ENCODE measurements around the gene LMAN2L. TPM values are rescaled to one million over a fixed set of nuclear protein-coding genes. Genes with fewer than 3 reads are reported as not detected.

LMAN2L gene
- total and polyA plus RNA-seq, 4 donors: 6.4 to 15.1 (median 12.3) TPM

DNA sequence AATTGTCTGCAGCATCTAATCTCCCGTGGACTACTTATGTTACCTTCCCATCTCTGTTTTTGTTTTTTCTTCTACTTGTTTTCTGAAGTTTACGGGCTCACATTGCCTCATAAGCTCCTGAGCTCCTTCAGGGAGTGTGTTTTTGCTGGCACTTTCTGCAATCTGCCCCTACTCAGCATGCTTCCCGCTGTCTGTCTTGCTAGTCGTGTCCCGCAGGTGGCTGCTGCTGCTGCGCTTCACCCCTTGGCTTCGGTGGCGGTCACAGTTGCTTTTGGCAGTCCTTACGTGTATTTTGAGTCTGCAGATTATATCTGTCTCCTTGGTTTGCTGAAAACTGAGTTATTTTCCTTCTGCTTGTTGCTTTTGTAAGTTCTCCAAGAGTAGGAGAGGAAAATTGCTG is 60.0 kb downstream of the LMAN2L start:
- H3K9ac ChIP-seq (ENCODE audit: low read depth in 1 of 2, low read length in 2 of 2): no peak overlapping the region
- TF ChIP-seq, protein P1, sequence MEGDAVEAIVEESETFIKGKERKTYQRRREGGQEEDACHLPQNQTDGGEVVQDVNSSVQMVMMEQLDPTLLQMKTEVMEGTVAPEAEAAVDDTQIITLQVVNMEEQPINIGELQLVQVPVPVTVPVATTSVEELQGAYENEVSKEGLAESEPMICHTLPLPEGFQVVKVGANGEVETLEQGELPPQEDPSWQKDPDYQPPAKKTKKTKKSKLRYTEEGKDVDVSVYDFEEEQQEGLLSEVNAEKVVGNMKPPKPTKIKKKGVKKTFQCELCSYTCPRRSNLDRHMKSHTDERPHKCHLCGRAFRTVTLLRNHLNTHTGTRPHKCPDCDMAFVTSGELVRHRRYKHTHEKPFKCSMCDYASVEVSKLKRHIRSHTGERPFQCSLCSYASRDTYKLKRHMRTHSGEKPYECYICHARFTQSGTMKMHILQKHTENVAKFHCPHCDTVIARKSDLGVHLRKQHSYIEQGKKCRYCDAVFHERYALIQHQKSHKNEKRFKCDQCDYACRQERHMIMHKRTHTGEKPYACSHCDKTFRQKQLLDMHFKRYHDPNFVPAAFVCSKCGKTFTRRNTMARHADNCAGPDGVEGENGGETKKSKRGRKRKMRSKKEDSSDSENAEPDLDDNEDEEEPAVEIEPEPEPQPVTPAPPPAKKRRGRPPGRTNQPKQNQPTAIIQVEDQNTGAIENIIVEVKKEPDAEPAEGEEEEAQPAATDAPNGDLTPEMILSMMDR (IDR thresholded peaks at IDR 0.05; ENCODE audit: low read depth, low read length, missing input control): no peak
- TF ChIP-seq TAF1 (conservative IDR thresholded peaks at IDR 0.05): no peak
- TF ChIP-seq, protein P2, sequence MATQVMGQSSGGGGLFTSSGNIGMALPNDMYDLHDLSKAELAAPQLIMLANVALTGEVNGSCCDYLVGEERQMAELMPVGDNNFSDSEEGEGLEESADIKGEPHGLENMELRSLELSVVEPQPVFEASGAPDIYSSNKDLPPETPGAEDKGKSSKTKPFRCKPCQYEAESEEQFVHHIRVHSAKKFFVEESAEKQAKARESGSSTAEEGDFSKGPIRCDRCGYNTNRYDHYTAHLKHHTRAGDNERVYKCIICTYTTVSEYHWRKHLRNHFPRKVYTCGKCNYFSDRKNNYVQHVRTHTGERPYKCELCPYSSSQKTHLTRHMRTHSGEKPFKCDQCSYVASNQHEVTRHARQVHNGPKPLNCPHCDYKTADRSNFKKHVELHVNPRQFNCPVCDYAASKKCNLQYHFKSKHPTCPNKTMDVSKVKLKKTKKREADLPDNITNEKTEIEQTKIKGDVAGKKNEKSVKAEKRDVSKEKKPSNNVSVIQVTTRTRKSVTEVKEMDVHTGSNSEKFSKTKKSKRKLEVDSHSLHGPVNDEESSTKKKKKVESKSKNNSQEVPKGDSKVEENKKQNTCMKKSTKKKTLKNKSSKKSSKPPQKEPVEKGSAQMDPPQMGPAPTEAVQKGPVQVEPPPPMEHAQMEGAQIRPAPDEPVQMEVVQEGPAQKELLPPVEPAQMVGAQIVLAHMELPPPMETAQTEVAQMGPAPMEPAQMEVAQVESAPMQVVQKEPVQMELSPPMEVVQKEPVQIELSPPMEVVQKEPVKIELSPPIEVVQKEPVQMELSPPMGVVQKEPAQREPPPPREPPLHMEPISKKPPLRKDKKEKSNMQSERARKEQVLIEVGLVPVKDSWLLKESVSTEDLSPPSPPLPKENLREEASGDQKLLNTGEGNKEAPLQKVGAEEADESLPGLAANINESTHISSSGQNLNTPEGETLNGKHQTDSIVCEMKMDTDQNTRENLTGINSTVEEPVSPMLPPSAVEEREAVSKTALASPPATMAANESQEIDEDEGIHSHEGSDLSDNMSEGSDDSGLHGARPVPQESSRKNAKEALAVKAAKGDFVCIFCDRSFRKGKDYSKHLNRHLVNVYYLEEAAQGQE (IDR thresholded peaks at IDR 0.05): no peak
- TF ChIP-seq HNF4A (conservative IDR thresholded peaks at IDR 0.05): no peak
- no peak for TF ChIP-seq HNF4G (IDR thresholded peaks at IDR 0.05)
- 68% methylated on average over 9 of the region's 9 CpGs for WGBS
- no peak overlapping the region for H3K4me3 ChIP-seq (ENCODE audit: low read depth in 1 of 3, low read length in 3 of 3)
- H3K36me3 ChIP-seq (ENCODE audit: control insufficient read depth in 4 of 4, insufficient read depth in 3 of 4, low read depth in 1 of 4, low read length in 3 of 4): no peaks in the 10 kb centered on the region
- DNase-seq (ENCODE audit: low spot score): no peak
- no peaks in the 10 kb centered on the region for H3K27me3 ChIP-seq (ENCODE audit: control insufficient read depth in 4 of 4, insufficient read depth in 4 of 4, low read length in 3 of 4)
- H3K9me3 ChIP-seq (ENCODE audit: control insufficient read depth in 4 of 4, low read length in 3 of 4): no peaks in the 10 kb centered on the region
- H3K4me1 ChIP-seq (ENCODE audit: control insufficient read depth in 4 of 4, insufficient read depth in 4 of 4, low read length in 3 of 4): peaks cover 0 to 6% (median 4%) of the 10 kb centered on the region in 4 donors
- no peak overlapping the region for H3K27ac ChIP-seq (ENCODE audit: low read depth in 1 of 2, low read length in 2 of 2)

DNA sequence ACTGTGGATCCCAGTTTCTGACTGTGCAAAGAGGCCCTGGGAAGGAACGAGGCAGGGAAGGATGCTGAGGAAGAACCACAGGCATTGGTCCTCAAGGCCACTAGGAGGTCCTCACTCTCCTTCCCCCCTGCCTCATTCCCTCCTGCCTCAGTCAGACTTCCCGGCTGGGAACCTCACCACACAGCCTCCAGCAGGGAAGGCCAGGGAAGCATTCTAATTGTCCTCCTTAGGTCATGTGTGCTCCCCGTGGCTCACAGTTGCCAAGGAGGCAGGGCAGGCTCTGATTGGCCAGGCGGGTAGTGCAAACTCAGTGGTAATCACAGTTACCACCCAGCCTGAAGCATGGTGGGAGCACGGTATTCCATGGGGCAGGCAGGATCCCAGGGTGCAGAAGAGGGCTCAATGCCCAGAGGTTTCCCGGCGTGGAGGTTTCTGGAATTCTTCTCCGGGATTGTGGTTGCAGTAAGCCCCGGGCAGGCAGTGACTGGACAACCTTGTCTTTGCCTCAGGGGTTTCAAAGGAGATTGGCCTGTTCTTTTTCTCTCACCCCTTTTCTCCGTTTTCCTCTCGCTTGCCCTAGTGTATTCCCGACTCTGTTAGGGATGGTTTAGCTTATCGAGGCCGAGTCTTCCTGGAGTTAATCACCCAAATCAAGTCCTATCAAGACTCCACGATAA is 70.2 kb downstream of the LMAN2L start:
- no peaks in the 10 kb centered on the region for H3K36me3 ChIP-seq (ENCODE audit: control insufficient read depth in 4 of 4, insufficient read depth in 3 of 4, low read depth in 1 of 4, low read length in 3 of 4)
- no peaks in the 10 kb centered on the region for H3K27me3 ChIP-seq (ENCODE audit: control insufficient read depth in 4 of 4, insufficient read depth in 4 of 4, low read length in 3 of 4)
- WGBS: 92% methylated on average over 15 of the region's 15 CpGs
- H3K4me3 ChIP-seq (ENCODE audit: low read depth in 1 of 3, low read length in 3 of 3): no peak overlapping the region
- no peak overlapping the region for H3K9ac ChIP-seq (ENCODE audit: low read depth in 1 of 2, low read length in 2 of 2)
- TF ChIP-seq YY1 (IDR thresholded peaks at IDR 0.05): no peak
- TF ChIP-seq RXRA (IDR thresholded peaks at IDR 0.05): no peak
- TF ChIP-seq HNF4A (conservative IDR thresholded peaks at IDR 0.05): no peak
- TF ChIP-seq, protein P2 (IDR thresholded peaks at IDR 0.05): no peak
- TF ChIP-seq, protein P3, sequence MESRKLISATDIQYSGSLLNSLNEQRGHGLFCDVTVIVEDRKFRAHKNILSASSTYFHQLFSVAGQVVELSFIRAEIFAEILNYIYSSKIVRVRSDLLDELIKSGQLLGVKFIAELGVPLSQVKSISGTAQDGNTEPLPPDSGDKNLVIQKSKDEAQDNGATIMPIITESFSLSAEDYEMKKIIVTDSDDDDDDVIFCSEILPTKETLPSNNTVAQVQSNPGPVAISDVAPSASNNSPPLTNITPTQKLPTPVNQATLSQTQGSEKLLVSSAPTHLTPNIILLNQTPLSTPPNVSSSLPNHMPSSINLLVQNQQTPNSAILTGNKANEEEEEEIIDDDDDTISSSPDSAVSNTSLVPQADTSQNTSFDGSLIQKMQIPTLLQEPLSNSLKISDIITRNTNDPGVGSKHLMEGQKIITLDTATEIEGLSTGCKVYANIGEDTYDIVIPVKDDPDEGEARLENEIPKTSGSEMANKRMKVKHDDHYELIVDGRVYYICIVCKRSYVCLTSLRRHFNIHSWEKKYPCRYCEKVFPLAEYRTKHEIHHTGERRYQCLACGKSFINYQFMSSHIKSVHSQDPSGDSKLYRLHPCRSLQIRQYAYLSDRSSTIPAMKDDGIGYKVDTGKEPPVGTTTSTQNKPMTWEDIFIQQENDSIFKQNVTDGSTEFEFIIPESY (IDR thresholded peaks at IDR 0.05): no peak
- no peak for TF ChIP-seq SP1 (IDR thresholded peaks at IDR 0.05)
- TF ChIP-seq, protein P4, sequence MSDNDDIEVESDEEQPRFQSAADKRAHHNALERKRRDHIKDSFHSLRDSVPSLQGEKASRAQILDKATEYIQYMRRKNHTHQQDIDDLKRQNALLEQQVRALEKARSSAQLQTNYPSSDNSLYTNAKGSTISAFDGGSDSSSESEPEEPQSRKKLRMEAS (IDR thresholded peaks at IDR 0.05): no peak
- TF ChIP-seq, protein P5, sequence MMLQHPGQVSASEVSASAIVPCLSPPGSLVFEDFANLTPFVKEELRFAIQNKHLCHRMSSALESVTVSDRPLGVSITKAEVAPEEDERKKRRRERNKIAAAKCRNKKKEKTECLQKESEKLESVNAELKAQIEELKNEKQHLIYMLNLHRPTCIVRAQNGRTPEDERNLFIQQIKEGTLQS (IDR thresholded peaks at IDR 0.05): no peak
- no peak for TF ChIP-seq EGR1 (IDR thresholded peaks at IDR 0.05; ENCODE audit: low read depth in 2 of 2)
- TF ChIP-seq FOXA1 (IDR thresholded peaks at IDR 0.05): no peak
- TF ChIP-seq NR2F2 (IDR thresholded peaks at IDR 0.05): no peak
- no peak for TF ChIP-seq HNF4G (IDR thresholded peaks at IDR 0.05)
- no peak for TF ChIP-seq RAD21 (IDR thresholded peaks at IDR 0.05)
- TF ChIP-seq JUND (IDR thresholded peaks at IDR 0.05): no peak
- no peak for TF ChIP-seq FOXA2 (IDR thresholded peaks at IDR 0.05)
- TF ChIP-seq GABPA (IDR thresholded peaks at IDR 0.05 in 1 of 2, conservative IDR thresholded peaks at IDR 0.05 in 1 of 2): no peak
- no peak for DNase-seq (ENCODE audit: low spot score)
- no peak overlapping the region for H3K27ac ChIP-seq (ENCODE audit: low read depth in 1 of 2, low read length in 2 of 2)
- H3K9me3 ChIP-seq (ENCODE audit: control insufficient read depth in 4 of 4, low read length in 3 of 4): no peaks in the 10 kb centered on the region
- no peaks in the 10 kb centered on the region for H3K4me1 ChIP-seq (ENCODE audit: control insufficient read depth in 4 of 4, insufficient read depth in 4 of 4, low read length in 3 of 4)
